ENCODE results near the gene HYPK.

HYPK gene

GRCh38 chr15:43852607-43853006, 52.2 kb downstream of the HYPK start:
- DNase-seq, result no peak
